Measurements from ENCODE around the gene STAC2. TPM values are rescaled to one million over a fixed set of nuclear protein-coding genes. Genes with fewer than 3 reads are reported as not detected.

The STAC2 gene
- total RNA-seq, 3 donors from 2014 or later, result not detected

GRCh38 chr17:39164675-39165143 lies 61.0 kb downstream of the STAC2 start:
- peak overlapping the region; percentile 84 for H3K4me3 Mint-ChIP-seq
- H3K4me1 Mint-ChIP-seq (ENCODE audit: low read depth), result peaks cover 18% of the 10 kb centered on the region
- ATAC-seq (peak; percentile 98 to 99), DNase-seq (peak; percentile 66)
- no peaks in the 10 kb centered on the region for H3K9me3 Mint-ChIP-seq
- H3K36me3 Mint-ChIP-seq (ENCODE audit: insufficient read depth), result no peaks in the 10 kb centered on the region
- peaks cover 20% of the 10 kb centered on the region for H3K27me3 Mint-ChIP-seq (ENCODE audit: low read depth)

GRCh38 chr17:39161962-39162361 lies 63.8 kb downstream of the STAC2 start:
- no peak for ATAC-seq
- Mint-ChIP-seq H3K4me1 (ENCODE audit: low read depth) (peaks cover 10% of the 10 kb centered on the region), H3K27me3 (ENCODE audit: low read depth) (peaks cover 16% of the 10 kb centered on the region), H3K9me3 (no peaks in the 10 kb centered on the region), H3K36me3 (ENCODE audit: insufficient read depth) (no peaks in the 10 kb centered on the region), H3K4me3 (no peak overlapping the region)
- no peak for DNase-seq

Other genes with a start within 250 kb of the STAC2 start
- gene PLXDC1, start 74.3 kb downstream of the STAC2 start, total RNA-seq, result under 1 TPM; 0.33 to 0.87 (median 0.68) TPM
- not detected for gene ARL5C, start 59.8 kb downstream of the STAC2 start, total RNA-seq
- 1 to 10 TPM; 8.3 to 9.0 (median 8.8) TPM for gene CACNB1, start 28.3 kb downstream of the STAC2 start, total RNA-seq
- 1,000 to 10,000 TPM; 2,810 to 3,060 (median 2,906) TPM for gene RPL19, start 25.7 kb downstream of the STAC2 start, total RNA-seq
- 10 to 100 TPM; 19.4 to 21.6 (median 20.9) TPM for gene FBXL20, start 175.7 kb upstream of the STAC2 start, total RNA-seq
- gene MED1, start 225.3 kb upstream of the STAC2 start, total RNA-seq, result 10 to 100 TPM; 78.5 to 82.0 (median 79.0) TPM
- gene CDK12, start 235.5 kb upstream of the STAC2 start, total RNA-seq, result 10 to 100 TPM; 94.8 to 99.7 (median 97.7) TPM